PC-3 (cell line): ENCODE measurements around the gene ENTHD1. TPM values are rescaled to one million over a fixed set of nuclear protein-coding genes. Genes with fewer than 3 reads are reported as not detected.
A peak's percentile ranks its signal among the peaks of the same experiment; 100 is the strongest.

Experiments used
- ATAC-seq: fragments of 200-7000 bp; cut with Tn5 transposase; 2 replicates; pipeline ENCODE4 v1.9.1; 2020; ENCODE audit warnings: mild to moderate bottlenecking, moderate library complexity
- BruUV-seq: library from RNA; stranded (reverse); fragments of 400-500 nt; replicated peaks from 2 replicates; lab custom pipeline; 2021; lab: Mats Ljungman, UMichigan
- CTCF ChIA-PET: fragments of 300-600 bp; sonication (Branson Sonifier 250); formaldehyde crosslinking; loops from one replicate; lab custom pipeline; 2022; ENCODE audit warnings: antibody characterized with exemption; lab: Charles Lee
- POLR2A ChIA-PET: fragments of 300-600 bp; sonication (Branson Sonifier 250); formaldehyde crosslinking; loops from one replicate; lab custom pipeline; 2022; ENCODE audit warnings: antibody characterized with exemption; ENCODE audit not compliant: unreplicated experiment; lab: Charles Lee
- DNase-seq: peaks from one replicate; pipeline ENCODE4 v3.0.0-alpha.2; 2015
- H2AFZ ChIP-seq: fragments of 300-600 bp; sonication (generic); 2 replicates; pipeline ENCODE4 v1.6.0; 2016; ENCODE audit warnings: antibody characterized with exemption, low read length
- H3F3A ChIP-seq: fragments of 300-600 bp; sonication (generic); one replicate; pipeline ENCODE4 v1.6.0; 2017; ENCODE audit warnings: antibody characterized with exemption, low read length, control low read depth, mild to moderate bottlenecking; ENCODE audit not compliant: unreplicated experiment
- H3K27ac ChIP-seq: fragments of 300-600 bp; sonication (generic); 2 replicates; pipeline ENCODE4 v1.5.1; 2016; ENCODE audit warnings: mild to moderate bottlenecking, low read length
- H3K27me3 ChIP-seq: fragments of 300-600 bp; sonication (generic); 2 replicates; pipeline ENCODE4 v1.6.1; 2016; ENCODE audit warnings: low read length, mixed read lengths
- H3K36me3 ChIP-seq: fragments of 300-600 bp; sonication (generic); 2 replicates; pipeline ENCODE4 v1.6.1; 2016; ENCODE audit warnings: low read depth, mixed run types, low read length, mixed read lengths
- H3K4me1 ChIP-seq: fragments of 300-600 bp; sonication (generic); 2 replicates; pipeline ENCODE4 v1.5.1; 2016; ENCODE audit warnings: low read length; ENCODE audit not compliant: insufficient read depth
- H3K4me2 ChIP-seq: fragments of 300-600 bp; sonication (generic); 2 replicates; pipeline ENCODE4 v1.6.0; 2016; ENCODE audit warnings: low read length
- H3K4me3 ChIP-seq: fragments of 300-600 bp; sonication (generic); 2 replicates; pipeline ENCODE4 v1.5.1; 2016; ENCODE audit warnings: mild to moderate bottlenecking, low read length, mixed read lengths
- H3K79me2 ChIP-seq: fragments of 300-600 bp; sonication (generic); 2 replicates; pipeline ENCODE4 v1.6.1; 2017; ENCODE audit warnings: low read length, mixed read lengths
- H3K9ac ChIP-seq: fragments of 300-600 bp; sonication (generic); 2 replicates; pipeline ENCODE4 v1.6.0; 2016; ENCODE audit warnings: mild to moderate bottlenecking, low read length
- H3K9me2 ChIP-seq: fragments of 300-600 bp; sonication (generic); replicated peaks from 2 replicates; pipeline ENCODE4 v1.6.1; 2016; ENCODE audit warnings: mixed run types, low read length, mixed read lengths
- H3K9me3 ChIP-seq: fragments of 300-600 bp; sonication (generic); 2 replicates; pipeline ENCODE4 v1.6.1; 2016; ENCODE audit warnings: low read length, mixed read lengths
- H4K20me1 ChIP-seq: fragments of 300-600 bp; sonication (generic); 2 replicates; pipeline ENCODE4 v1.6.1; 2016; ENCODE audit warnings: low read length, mixed read lengths
- CTCF ChIP-seq: fragments of 300-600 bp; sonication (generic); conservative IDR thresholded peaks from 2 replicates; pipeline ENCODE4 v1.5.1; 2017; ENCODE audit warnings: antibody characterized with exemption, low read depth, mild to moderate bottlenecking, low read length
- EZH2 ChIP-seq: fragments of 300-600 bp; sonication (generic); IDR thresholded peaks from one replicate; pipeline ENCODE4 v1.6.1; 2017; ENCODE audit warnings: antibody characterized with exemption, mild to moderate bottlenecking, low read length; ENCODE audit not compliant: unreplicated experiment
- EZH2phosphoT487 ChIP-seq: fragments of 300-600 bp; sonication (generic); IDR thresholded peaks from 2 replicates; pipeline ENCODE4 v1.6.1; 2018; ENCODE audit warnings: mild to moderate bottlenecking, antibody characterized with exemption, low read length, borderline replicate concordance
- intact Hi-C: fragments of 100-400 bp; cut with micrococcal nuclease; formaldehyde crosslinking; loops from 2 replicates; pipeline ENCODE4 v1.9.0; 2023
- total RNA-seq: library from RNA; depleted of rRNA; stranded (reverse); fragments of >200 nt; gene quantifications from 2 replicates; pipeline ENCODE4 v1.2.3, GENCODE V29; 2014

ENTHD1 gene
- total RNA-seq, 1 experiment from 2014 or later, result not detected

- peak; percentile 35 for DNase-seq
- H3K79me2 ChIP-seq, result no peaks in the 10 kb centered on the region
- H3K9ac ChIP-seq, result no peak overlapping the region
- intact Hi-C loops, result no loop called here
- no peak overlapping the region for H3K27ac ChIP-seq
- no peaks in the 10 kb centered on the region for H3K9me2 ChIP-seq
- H4K20me1 ChIP-seq, result no peaks in the 10 kb centered on the region
- ChIA-PET POLR2A (no interaction called here), CTCF (no interaction called here)
- no TSS peak for BruUV-seq
- H3K36me3 ChIP-seq, result no peaks in the 10 kb centered on the region
- no peaks in the 10 kb centered on the region for H3F3A ChIP-seq
- no peak overlapping the region for H3K4me3 ChIP-seq
- TF ChIP-seq EZH2, result no peak
- no peak for TF ChIP-seq CTCF
- TF ChIP-seq EZH2phosphoT487, result no peak
- H2AFZ ChIP-seq, result 0 out of 2 replicates have a peak overlapping the region, but pooled peaks have one; percentile 36
- no peaks in the 10 kb centered on the region for H3K9me3 ChIP-seq
- ATAC-seq, result peak; percentile 64
- H3K4me2 ChIP-seq, result peak overlapping the region; percentile 31; the same call in 1 of the 2 replicates
- H3K27me3 ChIP-seq, result peaks cover 11% of the 10 kb centered on the region; the same call in 1 of the 2 replicates
- H3K4me1 ChIP-seq, result no peaks in the 10 kb centered on the region
Measured at GRCh38 chr22:39727541-39727940, 166.0 kb downstream of the ENTHD1 start.

GRCh38 chr22:39725351-39726035, 168.1 kb downstream of the ENTHD1 start:
- Histone ChIP-seq H3K79me2 (no peaks in the 10 kb centered on the region), H3F3A (no peaks in the 10 kb centered on the region), H3K27me3 (peaks cover 14% of the 10 kb centered on the region), H3K9ac (no peak overlapping the region), H3K4me2 (no peak overlapping the region), H4K20me1 (no peaks in the 10 kb centered on the region), H3K4me1 (no peaks in the 10 kb centered on the region), H3K9me2 (no peaks in the 10 kb centered on the region), H3K9me3 (no peaks in the 10 kb centered on the region), H2AFZ (no peak overlapping the region), H3K27ac (no peak overlapping the region), H3K36me3 (no peaks in the 10 kb centered on the region), H3K4me3 (no peak overlapping the region)
- no TSS peak for BruUV-seq
- intact Hi-C loops, result no loop called here
- ATAC-seq (no peak), DNase-seq (no peak)
- ChIA-PET POLR2A (no interaction called here), CTCF (no interaction called here)
- TF ChIP-seq EZH2phosphoT487, result no peak
- TF ChIP-seq CTCF, result no peak
- TF ChIP-seq EZH2, result no peak

GRCh38 chr22:39724857-39725256, 168.7 kb downstream of the ENTHD1 start:
- no peaks in the 10 kb centered on the region for H3K9me2 ChIP-seq
- H3K4me2 ChIP-seq, result no peak overlapping the region
- POLR2A ChIA-PET, result no interaction called here
- no peaks in the 10 kb centered on the region for H3F3A ChIP-seq
- H3K9me3 ChIP-seq, result no peaks in the 10 kb centered on the region
- no peak overlapping the region for H2AFZ ChIP-seq
- H3K4me1 ChIP-seq, result no peaks in the 10 kb centered on the region
- CTCF ChIA-PET, result no interaction called here
- H3K79me2 ChIP-seq, result no peaks in the 10 kb centered on the region
- no peaks in the 10 kb centered on the region for H4K20me1 ChIP-seq
- DNase-seq, result no peak
- H3K36me3 ChIP-seq, result no peaks in the 10 kb centered on the region
- no peak for ATAC-seq
- no peak overlapping the region for H3K27ac ChIP-seq
- no peak overlapping the region for H3K9ac ChIP-seq
- H3K4me3 ChIP-seq, result no peak overlapping the region
- no TSS peak for BruUV-seq
- intact Hi-C loops, result no loop called here
- H3K27me3 ChIP-seq, result peaks cover 20% of the 10 kb centered on the region
- no peak for TF ChIP-seq EZH2phosphoT487
- no peak for TF ChIP-seq CTCF
- no peak for TF ChIP-seq EZH2
